ENCODE data around the gene HHAT.

HHAT gene

GRCh38 chr1:210641582-210641981, 312.9 kb downstream of the HHAT start:
- no peak overlapping the region for H2AFZ ChIP-seq (ENCODE audit: low read length, unreplicated experiment)
- no peaks in the 10 kb centered on the region for H3K79me2 ChIP-seq (ENCODE audit: control insufficient read depth, insufficient read depth, low read length, unreplicated experiment)
- H3K36me3 ChIP-seq (ENCODE audit: insufficient read depth, low read length): no peaks in the 10 kb centered on the region
- H3K4me1 ChIP-seq (ENCODE audit: control insufficient read depth, insufficient read depth, low read length, unreplicated experiment): no peaks in the 10 kb centered on the region
- no peak overlapping the region for H3K27ac ChIP-seq (ENCODE audit: low read depth, low read length)
- H3K4me3 ChIP-seq (ENCODE audit: low read depth, low read length): no peak overlapping the region
- H3K27me3 ChIP-seq (ENCODE audit: insufficient read depth, low read length): no peaks in the 10 kb centered on the region

GRCh38 chr1:210645582-210646257, 317.0 kb downstream of the HHAT start:
- H3K27ac ChIP-seq (ENCODE audit: low read depth, low read length): no peak overlapping the region
- no peak overlapping the region for H2AFZ ChIP-seq (ENCODE audit: low read length, unreplicated experiment)
- H3K4me1 ChIP-seq (ENCODE audit: control insufficient read depth, insufficient read depth, low read length, unreplicated experiment): no peaks in the 10 kb centered on the region
- no peaks in the 10 kb centered on the region for H3K27me3 ChIP-seq (ENCODE audit: insufficient read depth, low read length)
- H3K4me3 ChIP-seq (ENCODE audit: low read depth, low read length): no peak overlapping the region
- no peaks in the 10 kb centered on the region for H3K79me2 ChIP-seq (ENCODE audit: control insufficient read depth, insufficient read depth, low read length, unreplicated experiment)
- H3K36me3 ChIP-seq (ENCODE audit: insufficient read depth, low read length): no peaks in the 10 kb centered on the region

GRCh38 chr1:210646258-210646616, 317.5 kb downstream of the HHAT start:
- H3K27ac ChIP-seq (ENCODE audit: low read depth, low read length): no peak overlapping the region
- H3K27me3 ChIP-seq (ENCODE audit: insufficient read depth, low read length): no peaks in the 10 kb centered on the region
- H2AFZ ChIP-seq (ENCODE audit: low read length, unreplicated experiment): no peak overlapping the region
- H3K4me3 ChIP-seq (ENCODE audit: low read depth, low read length): no peak overlapping the region
- no peaks in the 10 kb centered on the region for H3K79me2 ChIP-seq (ENCODE audit: control insufficient read depth, insufficient read depth, low read length, unreplicated experiment)
- no peaks in the 10 kb centered on the region for H3K4me1 ChIP-seq (ENCODE audit: control insufficient read depth, insufficient read depth, low read length, unreplicated experiment)
- H3K36me3 ChIP-seq (ENCODE audit: insufficient read depth, low read length): no peaks in the 10 kb centered on the region

GRCh38 chr1:210647406-210648333, 319.0 kb downstream of the HHAT start:
- Histone ChIP-seq H3K27ac (ENCODE audit: low read depth, low read length) (no peak overlapping the region), H3K4me3 (ENCODE audit: low read depth, low read length) (no peak overlapping the region), H3K36me3 (ENCODE audit: insufficient read depth, low read length) (no peaks in the 10 kb centered on the region), H2AFZ (ENCODE audit: low read length, unreplicated experiment) (no peak overlapping the region), H3K79me2 (ENCODE audit: control insufficient read depth, insufficient read depth, low read length, unreplicated experiment) (no peaks in the 10 kb centered on the region), H3K4me1 (ENCODE audit: control insufficient read depth, insufficient read depth, low read length, unreplicated experiment) (no peaks in the 10 kb centered on the region), H3K27me3 (ENCODE audit: insufficient read depth, low read length) (no peaks in the 10 kb centered on the region)

GRCh38 chr1:210648588-210649269, 320.0 kb downstream of the HHAT start:
- H3K4me1 ChIP-seq (ENCODE audit: control insufficient read depth, insufficient read depth, low read length, unreplicated experiment): no peaks in the 10 kb centered on the region
- H2AFZ ChIP-seq (ENCODE audit: low read length, unreplicated experiment): no peak overlapping the region
- H3K36me3 ChIP-seq (ENCODE audit: insufficient read depth, low read length): no peaks in the 10 kb centered on the region
- no peaks in the 10 kb centered on the region for H3K27me3 ChIP-seq (ENCODE audit: insufficient read depth, low read length)
- H3K79me2 ChIP-seq (ENCODE audit: control insufficient read depth, insufficient read depth, low read length, unreplicated experiment): no peaks in the 10 kb centered on the region
- no peak overlapping the region for H3K4me3 ChIP-seq (ENCODE audit: low read depth, low read length)
- no peak overlapping the region for H3K27ac ChIP-seq (ENCODE audit: low read depth, low read length)

GRCh38 chr1:210650403-210650802, 321.7 kb downstream of the HHAT start:
- Histone ChIP-seq H3K36me3 (ENCODE audit: insufficient read depth, low read length) (no peaks in the 10 kb centered on the region), H3K79me2 (ENCODE audit: control insufficient read depth, insufficient read depth, low read length, unreplicated experiment) (no peaks in the 10 kb centered on the region), H2AFZ (ENCODE audit: low read length, unreplicated experiment) (no peak overlapping the region), H3K27me3 (ENCODE audit: insufficient read depth, low read length) (no peaks in the 10 kb centered on the region), H3K4me3 (ENCODE audit: low read depth, low read length) (no peak overlapping the region), H3K27ac (ENCODE audit: low read depth, low read length) (no peak overlapping the region), H3K4me1 (ENCODE audit: control insufficient read depth, insufficient read depth, low read length, unreplicated experiment) (no peaks in the 10 kb centered on the region)

- H3K4me1 ChIP-seq (ENCODE audit: control insufficient read depth, insufficient read depth, low read length, unreplicated experiment): no peaks in the 10 kb centered on the region
- H3K36me3 ChIP-seq (ENCODE audit: insufficient read depth, low read length): no peaks in the 10 kb centered on the region
- no peaks in the 10 kb centered on the region for H3K27me3 ChIP-seq (ENCODE audit: insufficient read depth, low read length)
- no peak overlapping the region for H2AFZ ChIP-seq (ENCODE audit: low read length, unreplicated experiment)
- no peaks in the 10 kb centered on the region for H3K79me2 ChIP-seq (ENCODE audit: control insufficient read depth, insufficient read depth, low read length, unreplicated experiment)
- no peak overlapping the region for H3K27ac ChIP-seq (ENCODE audit: low read depth, low read length)
- no peak overlapping the region for H3K4me3 ChIP-seq (ENCODE audit: low read depth, low read length)
Observed at GRCh38 chr1:210652329-210652954, 323.7 kb downstream of the HHAT start.

- H3K36me3 ChIP-seq (ENCODE audit: insufficient read depth, low read length): no peaks in the 10 kb centered on the region
- H3K27ac ChIP-seq (ENCODE audit: low read depth, low read length): no peak overlapping the region
- H3K27me3 ChIP-seq (ENCODE audit: insufficient read depth, low read length): no peaks in the 10 kb centered on the region
- no peak overlapping the region for H2AFZ ChIP-seq (ENCODE audit: low read length, unreplicated experiment)
- H3K4me1 ChIP-seq (ENCODE audit: control insufficient read depth, insufficient read depth, low read length, unreplicated experiment): no peaks in the 10 kb centered on the region
- no peaks in the 10 kb centered on the region for H3K79me2 ChIP-seq (ENCODE audit: control insufficient read depth, insufficient read depth, low read length, unreplicated experiment)
- H3K4me3 ChIP-seq (ENCODE audit: low read depth, low read length): no peak overlapping the region
Observed at GRCh38 chr1:210653771-210654170, 325.1 kb downstream of the HHAT start.

GRCh38 chr1:210654176-210654981, 325.7 kb downstream of the HHAT start:
- no peaks in the 10 kb centered on the region for H3K27me3 ChIP-seq (ENCODE audit: insufficient read depth, low read length)
- H3K36me3 ChIP-seq (ENCODE audit: insufficient read depth, low read length): no peaks in the 10 kb centered on the region

GRCh38 chr1:210655511-210655910, 326.8 kb downstream of the HHAT start:
- no peak overlapping the region for H3K27ac ChIP-seq (ENCODE audit: low read depth, low read length)
- H3K27me3 ChIP-seq (ENCODE audit: insufficient read depth, low read length): no peaks in the 10 kb centered on the region
- H2AFZ ChIP-seq (ENCODE audit: low read length, unreplicated experiment): no peak overlapping the region
- H3K36me3 ChIP-seq (ENCODE audit: insufficient read depth, low read length): no peaks in the 10 kb centered on the region
- H3K4me3 ChIP-seq (ENCODE audit: low read depth, low read length): no peak overlapping the region
- no peaks in the 10 kb centered on the region for H3K4me1 ChIP-seq (ENCODE audit: control insufficient read depth, insufficient read depth, low read length, unreplicated experiment)
- no peaks in the 10 kb centered on the region for H3K79me2 ChIP-seq (ENCODE audit: control insufficient read depth, insufficient read depth, low read length, unreplicated experiment)

More at GRCh38 chr1:210654176-210654981, 325.7 kb downstream of the HHAT start:
- Histone ChIP-seq H3K4me3 (ENCODE audit: low read depth, low read length) (no peak overlapping the region), H3K79me2 (ENCODE audit: control insufficient read depth, insufficient read depth, low read length, unreplicated experiment) (no peaks in the 10 kb centered on the region), H2AFZ (ENCODE audit: low read length, unreplicated experiment) (no peak overlapping the region), H3K27ac (ENCODE audit: low read depth, low read length) (no peak overlapping the region), H3K4me1 (ENCODE audit: control insufficient read depth, insufficient read depth, low read length, unreplicated experiment) (no peaks in the 10 kb centered on the region)

Data from ACC112 (cell line).